Ishikawa (cell line): Measurements from ENCODE around the gene LRRC28.

Experiments used
- CEBPB ChIP-seq: IDR thresholded peaks from 2 replicates; pipeline ENCODE4 v1.6.1; 2012
- CREB1 ChIP-seq: IDR thresholded peaks from 2 replicates; pipeline ENCODE4 v1.6.1; 2012; ENCODE audit warnings: low read depth
- EGR1 ChIP-seq: IDR thresholded peaks from 2 replicates; pipeline ENCODE4 v1.6.1; 2012
- EP300 ChIP-seq: IDR thresholded peaks from 2 replicates; pipeline ENCODE4 v1.6.1; 2012; ENCODE audit warnings: borderline replicate concordance
- FOXM1 ChIP-seq: IDR thresholded peaks from 2 replicates; pipeline ENCODE4 v1.6.1; 2012; ENCODE audit warnings: low read depth, borderline replicate concordance
- NFIC ChIP-seq: IDR thresholded peaks from 2 replicates; pipeline ENCODE4 v1.6.1; 2012
- RAD21 ChIP-seq: IDR thresholded peaks from 2 replicates; pipeline ENCODE4 v1.6.1; 2012; ENCODE audit warnings: low read depth
- TAF1 ChIP-seq: IDR thresholded peaks from 2 replicates; pipeline ENCODE4 v1.6.1; 2012; ENCODE audit warnings: low read depth, mild to moderate bottlenecking
- TCF12 ChIP-seq: IDR thresholded peaks from 2 replicates; pipeline ENCODE4 v1.6.1; 2012; ENCODE audit warnings: low read depth
- TEAD4 ChIP-seq: IDR thresholded peaks from 2 replicates; pipeline ENCODE4 v1.6.1; 2012
- YY1 ChIP-seq: IDR thresholded peaks from 2 replicates; pipeline ENCODE4 v1.6.1; 2012; ENCODE audit warnings: low read depth
- ZBTB7A ChIP-seq: IDR thresholded peaks from 2 replicates; pipeline ENCODE4 v1.6.1; 2012; ENCODE audit warnings: low read depth
- TF ChIP-seq, protein P1 (sequence below): IDR thresholded peaks from 2 replicates; pipeline ENCODE4 v1.6.1; 2012
- TF ChIP-seq, protein P2 (sequence below): IDR thresholded peaks from 2 replicates; pipeline ENCODE4 v1.6.1; 2012
- TF ChIP-seq, protein P3 (sequence below): IDR thresholded peaks from 2 replicates; pipeline ENCODE4 v1.6.1; 2012; ENCODE audit warnings: low read depth, mild to moderate bottlenecking

LRRC28 gene

DNA sequence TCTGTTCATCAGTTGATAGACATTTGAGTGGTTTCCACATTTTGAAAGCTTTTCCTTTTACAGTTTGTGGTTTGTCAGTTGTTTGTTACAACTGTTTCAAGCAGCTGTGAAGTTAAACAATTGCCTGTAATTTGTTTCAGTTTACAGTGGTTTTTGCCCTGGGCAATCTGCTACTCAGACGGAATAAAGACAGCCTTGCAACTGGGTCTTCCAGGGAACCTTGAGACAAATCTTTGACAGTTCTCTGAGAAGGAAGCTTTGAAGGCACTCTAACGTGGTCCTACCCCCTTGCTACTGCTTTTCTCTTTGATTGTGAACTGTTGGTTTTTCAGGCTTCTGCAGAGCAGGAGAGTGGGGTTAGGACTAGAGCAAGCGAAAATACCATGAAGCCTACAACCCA is 28.0 kb downstream of the LRRC28 start:
- TF ChIP-seq TAF1 (no peak), CEBPB (no peak), YY1 (no peak), NFIC (no peak), EP300 (no peak), EGR1 (no peak), RAD21 (no peak), CREB1 (no peak), ZBTB7A (no peak), TEAD4 (no peak), TCF12 (no peak), FOXM1 (no peak)
- TF ChIP-seq, protein P1, sequence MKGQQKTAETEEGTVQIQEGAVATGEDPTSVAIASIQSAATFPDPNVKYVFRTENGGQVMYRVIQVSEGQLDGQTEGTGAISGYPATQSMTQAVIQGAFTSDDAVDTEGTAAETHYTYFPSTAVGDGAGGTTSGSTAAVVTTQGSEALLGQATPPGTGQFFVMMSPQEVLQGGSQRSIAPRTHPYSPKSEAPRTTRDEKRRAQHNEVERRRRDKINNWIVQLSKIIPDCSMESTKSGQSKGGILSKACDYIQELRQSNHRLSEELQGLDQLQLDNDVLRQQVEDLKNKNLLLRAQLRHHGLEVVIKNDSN, result no peak
- TF ChIP-seq, protein P2, sequence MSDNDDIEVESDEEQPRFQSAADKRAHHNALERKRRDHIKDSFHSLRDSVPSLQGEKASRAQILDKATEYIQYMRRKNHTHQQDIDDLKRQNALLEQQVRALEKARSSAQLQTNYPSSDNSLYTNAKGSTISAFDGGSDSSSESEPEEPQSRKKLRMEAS, result no peak
- TF ChIP-seq, protein P3, sequence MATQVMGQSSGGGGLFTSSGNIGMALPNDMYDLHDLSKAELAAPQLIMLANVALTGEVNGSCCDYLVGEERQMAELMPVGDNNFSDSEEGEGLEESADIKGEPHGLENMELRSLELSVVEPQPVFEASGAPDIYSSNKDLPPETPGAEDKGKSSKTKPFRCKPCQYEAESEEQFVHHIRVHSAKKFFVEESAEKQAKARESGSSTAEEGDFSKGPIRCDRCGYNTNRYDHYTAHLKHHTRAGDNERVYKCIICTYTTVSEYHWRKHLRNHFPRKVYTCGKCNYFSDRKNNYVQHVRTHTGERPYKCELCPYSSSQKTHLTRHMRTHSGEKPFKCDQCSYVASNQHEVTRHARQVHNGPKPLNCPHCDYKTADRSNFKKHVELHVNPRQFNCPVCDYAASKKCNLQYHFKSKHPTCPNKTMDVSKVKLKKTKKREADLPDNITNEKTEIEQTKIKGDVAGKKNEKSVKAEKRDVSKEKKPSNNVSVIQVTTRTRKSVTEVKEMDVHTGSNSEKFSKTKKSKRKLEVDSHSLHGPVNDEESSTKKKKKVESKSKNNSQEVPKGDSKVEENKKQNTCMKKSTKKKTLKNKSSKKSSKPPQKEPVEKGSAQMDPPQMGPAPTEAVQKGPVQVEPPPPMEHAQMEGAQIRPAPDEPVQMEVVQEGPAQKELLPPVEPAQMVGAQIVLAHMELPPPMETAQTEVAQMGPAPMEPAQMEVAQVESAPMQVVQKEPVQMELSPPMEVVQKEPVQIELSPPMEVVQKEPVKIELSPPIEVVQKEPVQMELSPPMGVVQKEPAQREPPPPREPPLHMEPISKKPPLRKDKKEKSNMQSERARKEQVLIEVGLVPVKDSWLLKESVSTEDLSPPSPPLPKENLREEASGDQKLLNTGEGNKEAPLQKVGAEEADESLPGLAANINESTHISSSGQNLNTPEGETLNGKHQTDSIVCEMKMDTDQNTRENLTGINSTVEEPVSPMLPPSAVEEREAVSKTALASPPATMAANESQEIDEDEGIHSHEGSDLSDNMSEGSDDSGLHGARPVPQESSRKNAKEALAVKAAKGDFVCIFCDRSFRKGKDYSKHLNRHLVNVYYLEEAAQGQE, result no peak

- TF ChIP-seq CEBPB (no peak), CREB1 (no peak), TAF1 (no peak), TCF12 (no peak), FOXM1 (no peak), NFIC (no peak)
These were observed 28.5 kb downstream of the LRRC28 start for GRCh38 chr15:99279827-99280226.

DNA sequence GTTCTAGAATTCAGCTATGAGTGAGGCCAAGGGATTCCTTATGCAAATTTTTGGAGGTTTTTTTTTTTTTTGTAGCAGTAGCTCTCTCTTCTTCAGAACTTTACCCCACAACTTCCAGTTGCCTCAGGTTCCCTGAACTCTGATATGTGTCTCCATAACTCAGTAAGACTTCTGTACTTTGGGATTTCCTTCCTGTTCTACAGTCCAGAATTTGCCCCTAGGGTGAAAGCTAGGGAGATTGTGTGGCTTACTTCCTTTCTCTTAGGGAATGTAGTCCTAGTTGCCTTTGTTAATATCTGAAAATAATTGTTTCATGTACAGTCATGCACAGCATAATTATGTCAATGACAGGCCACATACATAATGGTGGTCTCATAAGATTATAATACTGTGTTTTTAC is 30.8 kb downstream of the LRRC28 start:
- TF ChIP-seq NFIC (no peak), TEAD4 (no peak), CREB1 (no peak), YY1 (no peak), EGR1 (no peak), CEBPB (no peak), RAD21 (no peak), ZBTB7A (no peak), EP300 (no peak), TCF12 (no peak)
- TF ChIP-seq, protein P3, result no peak
- TF ChIP-seq, protein P2, result no peak
- TF ChIP-seq, protein P1, result no peak

DNA sequence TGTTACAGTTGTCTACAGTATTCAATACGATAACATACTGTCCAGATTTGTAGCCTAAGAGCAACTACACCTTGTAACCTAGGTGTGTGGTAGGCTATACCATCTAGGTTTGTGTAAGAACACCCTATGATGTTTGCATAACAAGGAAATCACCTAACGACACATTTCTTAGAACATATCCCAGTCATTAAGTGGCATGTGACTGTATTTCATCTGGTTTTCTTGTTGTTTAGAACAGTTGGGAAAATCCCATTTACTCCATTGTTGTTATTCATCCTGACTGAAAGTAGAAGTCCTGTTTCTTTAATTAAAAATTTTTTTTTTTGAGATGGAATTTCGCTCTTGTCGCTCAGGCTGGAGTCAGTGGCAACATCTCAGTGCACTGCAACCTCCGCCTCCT is 31.3 kb downstream of the LRRC28 start:
- TF ChIP-seq, protein P2, result no peak

DNA sequence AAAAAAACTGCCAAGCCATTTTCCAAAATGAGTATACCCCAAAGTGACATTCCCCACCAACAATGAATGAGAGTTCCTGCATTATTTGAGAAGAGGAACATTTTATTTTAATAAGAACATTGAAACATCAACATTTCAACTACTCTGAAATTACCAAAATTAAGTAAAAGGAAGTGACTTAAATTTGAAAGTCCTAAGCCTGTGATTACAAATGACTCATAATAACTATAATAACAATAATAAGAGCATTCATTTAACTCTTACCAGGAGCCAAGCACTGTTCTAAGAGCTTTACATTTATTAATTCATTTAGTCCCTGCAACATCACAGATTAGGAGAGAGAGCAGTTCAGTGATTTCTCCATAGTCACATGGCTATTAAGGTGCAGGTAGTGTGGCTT is 32.4 kb downstream of the LRRC28 start:
- TF ChIP-seq EP300, result no peak
- no peak for TF ChIP-seq FOXM1
- no peak for TF ChIP-seq CEBPB
- TF ChIP-seq, protein P3, result no peak
- TF ChIP-seq ZBTB7A, result no peak
- TF ChIP-seq, protein P2, result no peak
- no peak for TF ChIP-seq CREB1
- TF ChIP-seq RAD21, result no peak
- TF ChIP-seq, protein P1, result no peak
- TF ChIP-seq NFIC, result no peak
- no peak for TF ChIP-seq EGR1
- no peak for TF ChIP-seq TCF12
- no peak for TF ChIP-seq YY1
- TF ChIP-seq TAF1, result no peak
- TF ChIP-seq TEAD4, result no peak
